Epithelial cell of proximal tubule (primary cell): ENCODE data around the gene ADRA2A. TPM values are rescaled to one million over a fixed set of nuclear protein-coding genes. Genes with fewer than 3 reads are reported as not detected.

ENCODE experiments used
- DNase-seq: peaks from one replicate; pipeline ENCODE4 v3.0.0-alpha.2; 2011; ENCODE audit warnings: low read depth
- H3K4me3 ChIP-seq: 2 replicates; pipeline ENCODE4 v1.5.1; 2011; ENCODE audit warnings: low read depth, mild to moderate bottlenecking, low read length
- total RNA-seq: library from RNA; depleted of rRNA; stranded (reverse); fragments of >200 nt; gene quantifications from 2 replicates; pipeline ENCODE4 v1.2.3, GENCODE V29; 2015
- TF ChIP-seq, protein P1 (sequence below): conservative IDR thresholded peaks from 2 replicates; pipeline ENCODE4 v1.5.1; 2012; ENCODE audit warnings: low read depth, mild to moderate bottlenecking, low read length

Gene ADRA2A
- total RNA-seq, 1 donor from 2014 or later, result 0.06 TPM

DNA sequence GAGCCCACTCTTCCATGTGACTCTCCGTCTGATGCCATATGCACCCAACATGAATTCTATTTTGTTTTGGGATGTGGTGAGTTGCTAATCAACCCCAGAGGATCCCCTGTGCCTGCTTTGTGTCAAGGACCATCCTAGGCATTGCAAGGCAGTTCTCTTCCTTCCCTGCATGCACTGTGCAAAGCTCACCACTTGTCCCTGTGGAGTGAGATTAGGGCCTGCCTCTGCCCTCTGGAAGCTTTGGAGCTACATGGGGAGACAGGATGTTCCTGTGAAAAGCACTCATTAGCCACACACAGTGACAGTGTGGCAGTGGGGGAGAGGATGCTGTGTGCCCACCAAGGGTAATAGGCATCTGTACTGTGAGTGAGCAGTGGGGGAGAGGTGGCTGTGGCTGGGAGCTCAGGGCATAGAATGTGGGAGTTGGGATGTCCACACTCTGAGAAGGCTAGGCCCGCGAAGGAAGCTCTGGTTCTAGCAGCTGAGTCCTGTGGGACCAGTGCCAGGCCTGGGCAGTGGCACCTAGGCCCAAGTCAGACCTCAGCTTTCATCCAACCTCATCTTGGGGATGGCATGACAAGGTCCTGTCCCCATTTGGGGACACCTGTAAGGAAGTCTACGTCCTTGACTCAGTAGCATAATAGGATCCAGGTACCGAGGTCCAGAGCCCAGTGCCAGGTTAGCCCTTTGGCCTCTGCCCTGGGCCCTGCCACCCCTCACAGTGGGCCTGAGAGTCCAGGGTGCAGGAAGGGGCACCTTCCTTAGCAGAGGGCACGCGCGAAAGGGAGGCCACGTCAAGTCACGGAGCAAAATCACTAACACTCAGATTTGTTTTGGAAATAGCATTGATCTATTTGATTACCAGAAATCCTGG, 6.6 kb downstream of the ADRA2A start:
- DNase-seq, result no peak
- TF ChIP-seq, protein P1, sequence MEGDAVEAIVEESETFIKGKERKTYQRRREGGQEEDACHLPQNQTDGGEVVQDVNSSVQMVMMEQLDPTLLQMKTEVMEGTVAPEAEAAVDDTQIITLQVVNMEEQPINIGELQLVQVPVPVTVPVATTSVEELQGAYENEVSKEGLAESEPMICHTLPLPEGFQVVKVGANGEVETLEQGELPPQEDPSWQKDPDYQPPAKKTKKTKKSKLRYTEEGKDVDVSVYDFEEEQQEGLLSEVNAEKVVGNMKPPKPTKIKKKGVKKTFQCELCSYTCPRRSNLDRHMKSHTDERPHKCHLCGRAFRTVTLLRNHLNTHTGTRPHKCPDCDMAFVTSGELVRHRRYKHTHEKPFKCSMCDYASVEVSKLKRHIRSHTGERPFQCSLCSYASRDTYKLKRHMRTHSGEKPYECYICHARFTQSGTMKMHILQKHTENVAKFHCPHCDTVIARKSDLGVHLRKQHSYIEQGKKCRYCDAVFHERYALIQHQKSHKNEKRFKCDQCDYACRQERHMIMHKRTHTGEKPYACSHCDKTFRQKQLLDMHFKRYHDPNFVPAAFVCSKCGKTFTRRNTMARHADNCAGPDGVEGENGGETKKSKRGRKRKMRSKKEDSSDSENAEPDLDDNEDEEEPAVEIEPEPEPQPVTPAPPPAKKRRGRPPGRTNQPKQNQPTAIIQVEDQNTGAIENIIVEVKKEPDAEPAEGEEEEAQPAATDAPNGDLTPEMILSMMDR, result no peak
- no peak overlapping the region for H3K4me3 ChIP-seq

DNA sequence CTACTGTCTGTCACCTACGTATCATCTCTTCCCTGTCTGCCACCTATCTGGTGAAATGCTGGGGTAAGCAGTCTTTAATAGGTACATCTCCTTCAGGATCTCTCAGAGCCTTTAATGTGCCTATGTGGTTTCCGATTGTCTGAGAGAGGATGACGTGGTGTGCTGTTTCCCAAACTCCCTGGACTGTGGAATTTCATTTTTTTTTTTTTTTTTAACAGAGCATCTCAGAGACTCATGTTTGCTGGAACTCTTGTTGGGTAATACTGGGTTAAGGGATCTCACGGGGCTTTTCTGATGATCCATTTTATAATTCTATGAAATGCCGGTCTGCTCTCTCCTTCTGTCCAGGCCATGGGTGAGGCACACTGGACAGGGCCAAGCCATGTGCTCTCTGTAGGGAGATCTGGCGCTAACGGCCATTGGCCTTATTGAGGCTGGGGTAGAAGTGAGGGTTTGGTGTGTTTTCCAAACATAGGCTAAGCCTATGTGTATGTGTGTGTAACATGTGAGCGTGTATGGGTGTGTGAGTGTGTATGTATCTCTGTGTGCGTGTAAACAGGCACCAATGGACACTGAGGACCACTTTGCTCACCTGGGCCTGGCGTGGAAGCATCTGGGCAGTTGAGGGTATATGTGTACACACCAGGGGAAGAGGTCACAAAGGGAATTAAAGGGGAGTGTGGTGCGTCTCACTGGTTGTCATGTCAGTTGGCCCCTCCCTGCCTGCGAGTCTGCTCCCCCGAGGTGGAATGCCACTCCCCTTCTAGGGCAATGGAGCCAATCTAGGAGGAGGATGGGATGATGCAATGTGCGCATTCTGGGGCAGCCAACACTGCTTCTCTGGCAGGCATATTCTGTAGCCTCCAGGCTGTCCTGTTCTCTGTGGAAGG, 7.8 kb downstream of the ADRA2A start:
- TF ChIP-seq, protein P1, result no peak
- DNase-seq, result no peak
- H3K4me3 ChIP-seq, result no peak overlapping the region

DNA sequence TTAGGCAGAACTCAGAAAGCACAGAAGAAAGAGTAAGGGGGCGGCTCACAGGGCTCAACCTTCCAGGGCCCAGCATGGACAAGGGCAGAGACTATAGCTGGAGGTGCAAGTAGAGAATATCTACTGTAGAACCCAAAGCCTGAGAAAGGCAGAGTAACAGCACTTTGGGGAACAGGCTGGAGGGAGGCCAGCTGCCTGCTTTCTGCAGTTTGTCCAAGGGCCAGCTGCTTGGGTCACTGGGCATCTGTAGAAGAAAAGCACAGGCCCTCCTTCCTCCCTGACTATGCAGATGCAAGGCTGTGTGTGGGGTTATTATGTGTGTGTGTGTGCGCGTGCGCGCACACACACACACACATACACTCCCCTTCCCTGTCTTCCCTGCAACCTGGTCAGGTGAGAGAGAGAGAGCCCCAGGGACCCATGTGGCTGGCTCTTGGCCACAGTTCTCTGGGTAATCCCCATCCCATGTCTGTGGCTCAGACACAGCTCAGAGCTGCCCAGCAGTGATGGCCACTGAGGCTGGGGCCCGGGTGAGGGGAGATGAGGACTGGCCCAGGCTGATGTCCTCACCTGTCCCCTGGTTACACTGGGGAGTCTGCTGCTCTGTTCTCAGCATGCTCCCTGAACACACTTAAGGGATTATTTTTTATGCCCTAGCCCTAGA, 9.0 kb downstream of the ADRA2A start:
- no peak for DNase-seq
- TF ChIP-seq, protein P1, result no peak

DNA sequence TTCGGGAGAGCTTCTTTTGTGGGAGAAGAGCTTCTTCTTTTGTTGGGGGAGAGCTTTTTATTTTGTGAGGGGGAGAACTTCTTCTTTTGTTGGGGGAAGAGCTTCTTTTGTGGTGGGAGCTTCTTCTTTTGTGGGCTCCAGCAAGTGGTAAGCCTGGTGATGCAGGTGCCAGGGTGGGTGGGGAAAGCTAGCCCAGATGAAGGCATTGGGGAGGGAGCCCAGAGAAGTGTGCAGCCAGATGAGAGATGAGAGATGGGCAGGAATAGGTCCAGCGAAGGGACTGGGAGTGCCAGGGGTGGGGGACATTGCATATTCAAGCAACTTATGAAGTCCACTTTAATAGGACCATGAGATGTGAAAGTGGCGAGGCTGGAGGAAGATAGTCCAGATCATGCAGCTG, 9.7 kb downstream of the ADRA2A start:
- TF ChIP-seq, protein P1, result no peak
- H3K4me3 ChIP-seq, result no peak overlapping the region

More for the DNA sequence above, 9.0 kb downstream of the ADRA2A start:
- no peak overlapping the region for H3K4me3 ChIP-seq

DNA sequence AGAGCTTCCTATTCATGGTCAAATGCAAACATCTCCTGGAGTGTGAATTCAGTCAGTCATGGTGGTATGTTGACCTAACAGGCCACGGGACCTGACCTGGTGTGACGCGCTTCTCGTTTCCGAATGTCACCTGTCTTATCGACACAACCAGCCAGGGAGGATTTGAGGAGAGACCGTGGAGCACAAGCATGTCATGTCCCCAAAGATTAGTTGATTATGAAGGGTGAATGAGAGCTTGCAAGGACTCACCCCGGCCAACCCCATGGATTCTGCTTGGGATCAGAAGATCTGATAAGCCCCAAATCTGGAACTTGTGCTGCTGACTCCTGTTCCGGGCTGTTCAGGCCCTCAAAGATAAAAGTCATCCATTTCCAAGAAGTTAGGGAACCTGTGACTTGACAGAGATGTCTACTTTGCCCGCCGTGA, 10.5 kb downstream of the ADRA2A start:
- H3K4me3 ChIP-seq, result no peak overlapping the region
- DNase-seq, result no peak
- TF ChIP-seq, protein P1, result no peak

More for the DNA sequence above, 9.7 kb downstream of the ADRA2A start:
- DNase-seq, result no peak

DNA sequence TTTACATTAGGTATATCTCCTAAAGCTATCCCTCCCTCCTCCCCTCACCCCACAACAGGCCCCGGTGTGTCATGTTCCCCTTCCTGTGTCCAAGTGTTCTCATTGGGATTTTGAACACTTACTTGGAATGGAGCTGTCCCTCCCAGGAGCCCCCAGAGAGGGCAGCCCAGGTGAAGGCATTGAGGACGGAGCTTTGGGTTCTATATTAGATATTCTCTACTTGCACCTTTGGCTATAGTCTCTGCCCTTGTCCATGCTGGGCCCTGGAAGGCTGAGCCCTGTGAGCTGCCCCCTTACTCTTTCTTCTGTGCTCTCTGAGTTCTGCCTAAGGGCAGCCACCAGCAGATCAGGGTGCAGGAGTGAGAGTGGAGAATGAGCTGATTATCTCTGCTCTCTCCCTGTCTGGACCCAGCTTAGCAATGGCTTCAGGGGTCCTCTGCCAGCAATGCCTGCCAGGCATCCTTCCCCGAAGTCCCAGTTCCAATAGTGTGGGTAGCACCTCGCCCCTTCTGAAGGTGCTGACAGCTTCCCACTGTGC, 11.2 kb downstream of the ADRA2A start:
- no peak overlapping the region for H3K4me3 ChIP-seq
- TF ChIP-seq, protein P1, result no peak

More for the DNA sequence above, 11.2 kb downstream of the ADRA2A start:
- no peak for DNase-seq
